SK-N-SH (cell line): ENCODE measurements around the gene KMT2C. TPM values are rescaled to one million over a fixed set of nuclear protein-coding genes. Genes with fewer than 3 reads are reported as not detected.

Experiments
- CTCF ChIA-PET: fragments of 300-600, 350-600 bp; formaldehyde crosslinking; extraction: SDS; loops from one replicate; lab custom pipeline; 2021; lab: Yijun Ruan, JAX
- POLR2A ChIA-PET: fragments of 350-600 bp; sonication (Branson Sonifier 250); formaldehyde crosslinking; extraction: SDS; loops from one replicate; lab custom pipeline; 2020; ENCODE audit warnings: antibody characterized with exemption, inconsistent platforms; lab: Yijun Ruan, JAX
- DNase-seq: peaks from one replicate; pipeline ENCODE4 v3.0.0; 2012
- H2AFZ ChIP-seq: fragments of 200-600 bp; sonication (generic); 2 replicates; pipeline ENCODE4 v1.8.1; 2016; ENCODE audit warnings: antibody characterized with exemption, mild to moderate bottlenecking, low read depth
- H3F3A ChIP-seq: fragments of 200-600 bp; sonication (generic); replicated peaks from 2 replicates; pipeline ENCODE3; 2016; ENCODE audit warnings: antibody characterized with exemption, mild to moderate bottlenecking; ENCODE audit not compliant: insufficient read depth
- H3K27ac ChIP-seq, 2 experiments: fragments of 200-500 bp in 1 of 2; fragments of 200-600 bp in 1 of 2; sonication (Bioruptor generic) in 1 of 2; sonication (generic), shearing (Covaris generic) in 1 of 2; 2 replicates each; pipeline versions ENCODE4 v1.5.1 to v1.6.1; 2014 to 2016; ENCODE audit warnings: low read depth in 2 of 2, inconsistent platforms in 1 of 2, low read length in 1 of 2, mild to moderate bottlenecking in 1 of 2, mixed read lengths in 1 of 2
- H3K27me3 ChIP-seq: fragments of 200-600 bp; sonication (generic), shearing (Covaris generic); 2 replicates; pipeline ENCODE4 v1.6.1; 2016; ENCODE audit warnings: mixed run types; ENCODE audit not compliant: insufficient read depth
- H3K36me3 ChIP-seq, 2 experiments: fragments of 200-500 bp in 1 of 2; fragments of 200-600 bp in 1 of 2; sonication (Bioruptor generic) in 1 of 2; sonication (generic) in 1 of 2; replicated peaks in 1 of 2; 2 replicates each; pipeline versions ENCODE3 to v1.5.1; 2014 to 2016; ENCODE audit warnings: low read length in 1 of 2, mild to moderate bottlenecking in 1 of 2; ENCODE audit not compliant: insufficient read depth in 2 of 2, control insufficient read depth in 1 of 2
- H3K4me1 ChIP-seq, 2 experiments: fragments of 200-500 bp in 1 of 2; fragments of 200-600 bp in 1 of 2; sonication (Bioruptor generic) in 1 of 2; sonication (generic), shearing (Covaris generic) in 1 of 2; 2 replicates each; pipeline versions ENCODE4 v1.5.1 to v1.6.1; 2014 to 2016; ENCODE audit warnings: low read depth in 1 of 2, low read length in 1 of 2, mixed run types in 1 of 2; ENCODE audit not compliant: insufficient read depth in 2 of 2, control insufficient read depth in 1 of 2
- H3K4me2 ChIP-seq: fragments of 200-600 bp; sonication (generic), shearing (Covaris generic); 2 replicates; pipeline ENCODE4 v1.6.1; 2017; ENCODE audit warnings: mixed run types
- H3K4me3 ChIP-seq, 2 experiments: fragments of 200-500 bp in 1 of 2; fragments of 200-600 bp in 1 of 2; sonication (Bioruptor generic) in 1 of 2; sonication (generic), shearing (Covaris generic) in 1 of 2; 2 replicates each; pipeline versions ENCODE4 v1.5.1 to v1.8.1; 2014 to 2016; ENCODE audit warnings: low read depth in 2 of 2, inconsistent platforms in 1 of 2, low read length in 1 of 2, mild to moderate bottlenecking in 1 of 2, mixed read lengths in 1 of 2, moderate library complexity in 1 of 2
- H3K79me2 ChIP-seq: fragments of 200-600 bp; sonication (generic); 2 replicates; pipeline ENCODE4 v1.8.1; 2017; ENCODE audit warnings: mild to moderate bottlenecking; ENCODE audit not compliant: insufficient read depth
- H3K9ac ChIP-seq: fragments of 200-600 bp; sonication (generic); 2 replicates; pipeline ENCODE4 v1.6.1; 2017; ENCODE audit warnings: mixed run types
- H3K9me2 ChIP-seq: fragments of 200-600 bp; sonication (generic); 2 replicates; pipeline ENCODE4 v1.6.1; 2017; ENCODE audit warnings: mixed run types
- H3K9me3 ChIP-seq: fragments of 200-600 bp; sonication (generic); 2 replicates; pipeline ENCODE4 v1.6.1; 2017; ENCODE audit warnings: mixed run types, mild to moderate bottlenecking, moderate library complexity
- H4K20me1 ChIP-seq: fragments of 200-600 bp; sonication (generic); 2 replicates; pipeline ENCODE4 v1.6.1; 2017; ENCODE audit warnings: mild to moderate bottlenecking, mixed run types; ENCODE audit not compliant: insufficient read depth
- ELF1 ChIP-seq: IDR thresholded peaks from 2 replicates; pipeline ENCODE4 v1.4.0; 2012
- FOSL2 ChIP-seq: IDR thresholded peaks from 2 replicates; pipeline ENCODE4 v1.4.0; 2012; ENCODE audit warnings: low read depth, mild to moderate bottlenecking, moderate library complexity, borderline replicate concordance
- FOXJ3 ChIP-seq: sonication (generic); formaldehyde crosslinking; IDR thresholded peaks from 2 replicates; pipeline ENCODE4 v1.5.1; 2020; ENCODE audit warnings: mild to moderate bottlenecking, missing genetic modification reagents
- FOXM1 ChIP-seq: IDR thresholded peaks from 2 replicates; pipeline ENCODE4 v1.4.0; 2012; ENCODE audit warnings: low read depth, mild to moderate bottlenecking
- MAX ChIP-seq: IDR thresholded peaks from 2 replicates; pipeline ENCODE4 v1.4.0; 2012; ENCODE audit warnings: low read depth
- MXI1 ChIP-seq: IDR thresholded peaks from 2 replicates; pipeline ENCODE4 v1.6.1; 2012; ENCODE audit warnings: mild to moderate bottlenecking, low read depth, low read length, improper control_type of control experiment
- NRF1 ChIP-seq: IDR thresholded peaks from 2 replicates; pipeline ENCODE4 v1.6.1; 2012; ENCODE audit warnings: low read depth, mild to moderate bottlenecking, low read length
- PBX3 ChIP-seq: IDR thresholded peaks from 2 replicates; pipeline ENCODE4; 2012
- RAD21 ChIP-seq: IDR thresholded peaks from 2 replicates; pipeline ENCODE4 v1.6.1; 2012; ENCODE audit warnings: mild to moderate bottlenecking, low read length
- SIN3A ChIP-seq: IDR thresholded peaks from 2 replicates; pipeline ENCODE4 v1.6.1; 2012; ENCODE audit warnings: low read depth, mild to moderate bottlenecking, low read length, moderate library complexity, borderline replicate concordance
- TAF1 ChIP-seq: IDR thresholded peaks from 2 replicates; pipeline ENCODE4 v1.6.1; 2012; ENCODE audit warnings: low read depth, mild to moderate bottlenecking, low read length, moderate library complexity, borderline replicate concordance
- USF2 ChIP-seq: fragments of 150-350 bp; IDR thresholded peaks from 2 replicates; pipeline ENCODE4 v1.6.1; 2017; ENCODE audit warnings: antibody characterized with exemption, low read length, low read depth, borderline replicate concordance
- YY1 ChIP-seq: IDR thresholded peaks from 2 replicates; pipeline ENCODE4 v1.4.0; 2012; ENCODE audit warnings: low read depth, mild to moderate bottlenecking
- WGBS: methylation state at CpG from one replicate; pipeline ENCODE4 v1.1.6; 2017; ENCODE audit warnings: low lambda C conversion rate; 5-methylcytosine and 5-hydroxymethylcytosine counted together
- polyA plus RNA-seq, 3 experiments: library from polyadenylated mRNA; depleted of rRNA; stranded (reverse); fragments of >200 nt; gene quantifications; 2 replicates each; pipeline ENCODE4 v1.2.3, GENCODE V29; 2012

The KMT2C gene
- polyA plus RNA-seq, 1 of the 3 experiments (the other 2 are of a cell fraction): 8.0 TPM

- H3K79me2 ChIP-seq: peaks cover 64% of the 10 kb centered on the region
- no peak overlapping the region for H2AFZ ChIP-seq
- H3K9me3 ChIP-seq: no peaks in the 10 kb centered on the region
- DNase-seq: no peak
- WGBS: 96% methylated on average over 2 of the region's 2 CpGs
- H3K9ac ChIP-seq: no peak overlapping the region
- peaks cover 42% of the 10 kb centered on the region for H4K20me1 ChIP-seq
- ChIA-PET CTCF (interaction anchor here (1.0 to 4.1 kb wide), 6 partner anchors 9 to 376 kb away, joined by 3 to 22 read pairs (median 7); no protein-coding TSS in a partner anchor), POLR2A (no interaction called here)
- no peak overlapping the region for H3K4me3 ChIP-seq
- H3K27me3 ChIP-seq: no peaks in the 10 kb centered on the region
- no peak overlapping the region for H3K27ac ChIP-seq
- H3K36me3 ChIP-seq: peaks cover 8 to 25% of the 10 kb centered on the region in 2 experiments
- no peak overlapping the region for H3K4me2 ChIP-seq
- no peaks in the 10 kb centered on the region for H3F3A ChIP-seq
- H3K4me1 ChIP-seq: no peaks in the 10 kb centered on the region
- H3K9me2 ChIP-seq: no peaks in the 10 kb centered on the region
- TF ChIP-seq MXI1: no peak
- TF ChIP-seq TAF1: no peak
Observed at GRCh38 chr7:152330827-152331226, 105.0 kb downstream of the KMT2C start.

GRCh38 chr7:152329469-152329868, 106.3 kb downstream of the KMT2C start:
- H3K36me3 ChIP-seq: peaks cover 8 to 25% of the 10 kb centered on the region in 2 experiments
- ChIA-PET CTCF (interaction anchor here (1.0 to 4.1 kb wide), 7 partner anchors 9 to 377 kb away, joined by 3 to 20 read pairs (median 3); no protein-coding TSS in a partner anchor), POLR2A (no interaction called here)
- WGBS: 95% methylated on average over 2 of the region's 2 CpGs
- H3K9me2 ChIP-seq: no peaks in the 10 kb centered on the region
- no peak overlapping the region for H3K4me2 ChIP-seq
- H3K9me3 ChIP-seq: no peaks in the 10 kb centered on the region
- no peak overlapping the region for H3K4me3 ChIP-seq
- H3K79me2 ChIP-seq: peaks cover 57% of the 10 kb centered on the region
- peaks cover 6% of the 10 kb centered on the region for H3F3A ChIP-seq
- no peaks in the 10 kb centered on the region for H3K4me1 ChIP-seq
- H3K27me3 ChIP-seq: no peaks in the 10 kb centered on the region
- no peak overlapping the region for H2AFZ ChIP-seq
- TF ChIP-seq RAD21: no peak
- TF ChIP-seq ELF1: no peak
- no peak for TF ChIP-seq MAX
- no peak for TF ChIP-seq FOXJ3
- TF ChIP-seq FOSL2: no peak
- no peak for TF ChIP-seq NRF1
- no peak for TF ChIP-seq USF2
- TF ChIP-seq PBX3: no peak
- no peak for TF ChIP-seq SIN3A
- TF ChIP-seq FOXM1: no peak
- TF ChIP-seq YY1: no peak
- H3K27ac ChIP-seq: no peak overlapping the region
- H3K9ac ChIP-seq: no peak overlapping the region
- H4K20me1 ChIP-seq: peaks cover 31% of the 10 kb centered on the region
- DNase-seq: no peak
